Mesendoderm (in vitro differentiated cells): ENCODE data around the gene ANXA11.

ENCODE experiments used
- DNase-seq: peaks from one replicate; pipeline ENCODE4 v3.0.0; 2013
- H2AK5ac ChIP-seq: 2 replicates; pipeline ENCODE4 v1.6.1; 2013; ENCODE audit warnings: low read length, inconsistent platforms
- H2BK120ac ChIP-seq: 2 replicates; pipeline ENCODE4 v1.6.1; 2013; ENCODE audit warnings: low read depth, mild to moderate bottlenecking, low read length, moderate library complexity, mixed read lengths
- H2BK15ac ChIP-seq: replicated peaks from 2 replicates; pipeline ENCODE4 v1.6.1; 2013; ENCODE audit warnings: low read depth, mild to moderate bottlenecking, moderate library complexity
- H2BK5ac ChIP-seq: 2 replicates; pipeline ENCODE4 v1.6.1; 2013; ENCODE audit warnings: low read length, inconsistent platforms
- H3K18ac ChIP-seq: 2 replicates; pipeline ENCODE4 v1.6.1; 2013; ENCODE audit warnings: mild to moderate bottlenecking, low read length, mixed read lengths
- H3K23ac ChIP-seq: one replicate; pipeline ENCODE4 v1.6.1; 2013; ENCODE audit warnings: low read length
- H3K27ac ChIP-seq: 2 replicates; pipeline ENCODE4 v1.5.1; 2013; ENCODE audit warnings: low read depth, mild to moderate bottlenecking, inconsistent platforms, low read length, moderate library complexity
- H3K27me3 ChIP-seq: 2 replicates; pipeline ENCODE4 v1.6.1; 2013; ENCODE audit warnings: low read length, control low read depth, mild to moderate bottlenecking, inconsistent platforms; ENCODE audit not compliant: insufficient read depth, poor library complexity
- H3K36me3 ChIP-seq: 2 replicates; pipeline ENCODE4 v1.6.1; 2013; ENCODE audit warnings: low read length, inconsistent platforms; ENCODE audit not compliant: control insufficient read depth, insufficient read depth
- H3K4ac ChIP-seq: one replicate; pipeline ENCODE4 v1.6.1; 2013; ENCODE audit warnings: low read depth, mild to moderate bottlenecking, low read length, moderate library complexity
- H3K4me1 ChIP-seq: 2 replicates; pipeline ENCODE4 v1.6.1; 2013; ENCODE audit warnings: low read depth, low read length, inconsistent platforms; ENCODE audit not compliant: control insufficient read depth
- H3K4me2 ChIP-seq: 2 replicates; pipeline ENCODE4 v1.6.1; 2013; ENCODE audit warnings: low read length
- H3K4me3 ChIP-seq: 2 replicates; pipeline ENCODE4 v1.5.1; 2013; ENCODE audit warnings: mild to moderate bottlenecking, low read length
- H3K56ac ChIP-seq: one replicate; pipeline ENCODE4 v1.6.1; 2013; ENCODE audit warnings: low read length
- H3K79me1 ChIP-seq: 2 replicates; pipeline ENCODE4 v1.6.1; 2013; ENCODE audit warnings: low read length, inconsistent platforms
- H3K79me2 ChIP-seq: 2 replicates; pipeline ENCODE4 v1.6.1; 2013; ENCODE audit warnings: mild to moderate bottlenecking, low read length; ENCODE audit not compliant: control insufficient read depth, insufficient read depth
- H3K9ac ChIP-seq: 2 replicates; pipeline ENCODE4 v1.6.1; 2013; ENCODE audit warnings: low read length, inconsistent platforms
- H4K5ac ChIP-seq: one replicate; pipeline ENCODE4 v1.6.1; 2013; ENCODE audit warnings: low read length
- H4K8ac ChIP-seq: one replicate; pipeline ENCODE4 v1.6.1; 2013; ENCODE audit warnings: low read depth, mild to moderate bottlenecking, control low read depth, low read length, moderate library complexity
- WGBS: extraction: QIAGEN DNeasy Blood & Tissue Kit; methylation state at CpG from one replicate; pipeline ENCODE4 v1.1.7; 2013; ENCODE audit warnings: low lambda C conversion rate, missing lambda C conversion rate; ENCODE audit not compliant: insufficient coverage; ENCODE audit errors: extremely low coverage; 5-methylcytosine and 5-hydroxymethylcytosine counted together

Gene ANXA11

DNA sequence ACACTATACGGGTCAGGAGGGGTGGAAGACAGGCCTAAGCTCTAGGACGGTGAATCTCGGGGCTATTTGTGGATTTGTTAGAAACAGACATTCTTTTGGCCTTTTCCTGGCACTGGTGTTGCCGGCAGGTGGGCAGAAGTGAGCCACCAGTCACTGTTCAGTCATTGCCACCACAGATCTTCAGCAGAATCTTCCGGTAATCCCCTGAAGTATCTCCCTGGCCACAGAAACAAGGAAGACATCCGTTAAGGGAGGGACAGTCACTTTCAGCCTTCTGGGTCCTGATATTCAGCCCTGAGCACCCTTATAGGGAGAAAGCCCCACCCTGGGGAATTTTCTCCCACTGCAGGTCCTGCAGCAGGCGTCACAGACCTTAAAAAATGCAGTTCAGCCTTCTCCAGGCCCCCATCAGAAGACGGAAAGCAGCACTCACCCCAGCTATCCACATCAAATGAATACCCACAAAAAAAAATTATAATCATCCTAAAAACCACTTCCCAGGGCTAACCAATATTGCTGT, 49.6 kb downstream of the ANXA11 start:
- peaks cover 2% of the 10 kb centered on the region for H3K36me3 ChIP-seq
- H3K9ac ChIP-seq, result no peak overlapping the region
- H2BK5ac ChIP-seq, result no peak overlapping the region
- H3K27me3 ChIP-seq, result no peaks in the 10 kb centered on the region
- WGBS, result no CpG with 5 or more reads among the region's 8 CpGs
- H3K79me1 ChIP-seq, result no peaks in the 10 kb centered on the region
- H3K4me3 ChIP-seq, result no peak overlapping the region
- H2BK15ac ChIP-seq, result no peak overlapping the region
- no peak overlapping the region for H2AK5ac ChIP-seq
- H3K4me2 ChIP-seq, result no peak overlapping the region
- DNase-seq, result no peak
- H3K23ac ChIP-seq, result no peak overlapping the region
- H3K4ac ChIP-seq, result no peak overlapping the region
- no peak overlapping the region for H3K27ac ChIP-seq
- no peak overlapping the region for H3K18ac ChIP-seq
- H2BK120ac ChIP-seq, result no peak overlapping the region
- H3K79me2 ChIP-seq, result no peaks in the 10 kb centered on the region
- H3K56ac ChIP-seq, result no peak overlapping the region
- H3K4me1 ChIP-seq, result no peaks in the 10 kb centered on the region
- H4K8ac ChIP-seq, result no peak overlapping the region
- H4K5ac ChIP-seq, result no peak overlapping the region

DNA sequence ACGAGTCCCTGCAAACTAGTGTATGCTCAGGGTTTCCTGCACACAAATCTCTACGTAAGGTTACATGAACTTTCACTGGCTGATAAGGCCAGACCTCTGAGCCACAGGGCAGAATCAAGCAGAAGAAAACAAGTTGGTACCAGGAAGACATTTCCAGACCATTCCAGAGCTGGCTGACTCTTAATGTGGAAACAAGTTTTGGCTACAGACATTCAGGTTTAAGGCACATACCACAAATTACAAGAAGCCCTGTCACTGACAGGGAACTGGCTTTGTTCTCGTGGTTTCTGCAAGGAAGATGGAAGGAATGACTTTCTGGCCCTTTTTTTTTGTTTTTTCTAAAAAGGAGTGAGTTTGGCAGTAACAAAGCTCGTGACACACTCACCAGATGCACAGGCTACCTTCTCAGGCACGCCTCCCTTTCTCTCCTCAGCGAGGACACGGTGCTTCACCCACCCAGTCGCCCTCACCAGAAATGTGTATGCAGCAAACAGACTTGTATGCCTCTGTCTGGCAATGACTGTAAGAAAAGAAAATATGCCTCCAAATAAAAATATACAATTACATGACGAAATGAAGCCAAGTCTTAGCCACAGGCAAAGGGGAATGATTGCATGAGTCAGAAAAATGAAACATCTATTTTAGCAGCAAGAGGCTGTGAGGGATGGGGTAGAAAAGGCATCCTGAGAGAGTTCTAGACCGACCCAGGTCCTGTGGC, 50.2 kb downstream of the ANXA11 start:
- peaks cover 2% of the 10 kb centered on the region for H3K36me3 ChIP-seq
- no peak overlapping the region for H3K4ac ChIP-seq
- no peaks in the 10 kb centered on the region for H3K4me1 ChIP-seq
- H2BK5ac ChIP-seq, result no peak overlapping the region
- H4K8ac ChIP-seq, result no peak overlapping the region
- no peak overlapping the region for H3K56ac ChIP-seq
- H2BK120ac ChIP-seq, result no peak overlapping the region
- no peak overlapping the region for H3K27ac ChIP-seq
- no peak overlapping the region for H3K18ac ChIP-seq
- no peak overlapping the region for H3K23ac ChIP-seq
- H3K79me1 ChIP-seq, result no peaks in the 10 kb centered on the region
- no CpG with 5 or more reads among the region's 10 CpGs for WGBS
- H4K5ac ChIP-seq, result no peak overlapping the region
- no peak overlapping the region for H3K4me2 ChIP-seq
- no peak for DNase-seq
- H3K9ac ChIP-seq, result no peak overlapping the region
- H3K27me3 ChIP-seq, result no peaks in the 10 kb centered on the region
- H3K79me2 ChIP-seq, result no peaks in the 10 kb centered on the region
- H2AK5ac ChIP-seq, result no peak overlapping the region
- H2BK15ac ChIP-seq, result no peak overlapping the region
- H3K4me3 ChIP-seq, result no peak overlapping the region

DNA sequence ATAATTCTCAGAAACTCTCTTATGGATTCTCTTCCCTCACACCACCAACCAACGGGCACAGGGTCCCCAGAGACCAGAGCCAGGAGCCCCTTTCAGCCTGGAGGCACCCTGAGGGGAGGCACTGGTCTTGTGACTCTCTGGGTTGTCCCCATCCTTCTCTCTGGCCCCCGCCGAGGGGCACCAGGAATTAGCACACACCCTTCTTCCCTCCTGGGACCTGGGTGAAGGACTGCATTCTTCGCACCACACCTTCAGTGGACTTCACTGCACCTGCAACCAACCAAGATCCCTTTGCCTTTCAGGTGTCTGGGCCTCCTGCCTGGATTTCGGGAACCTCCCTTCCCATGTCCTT, 50.7 kb downstream of the ANXA11 start:
- no peak overlapping the region for H3K27ac ChIP-seq
- H3K9ac ChIP-seq, result no peak overlapping the region
- H4K5ac ChIP-seq, result no peak overlapping the region
- no peak overlapping the region for H3K4me3 ChIP-seq
- no peak overlapping the region for H2BK5ac ChIP-seq
- no peak overlapping the region for H2BK15ac ChIP-seq
- WGBS, result no CpG with 5 or more reads among the region's 5 CpGs
- no peaks in the 10 kb centered on the region for H3K79me2 ChIP-seq
- no peaks in the 10 kb centered on the region for H3K79me1 ChIP-seq
- H2BK120ac ChIP-seq, result no peak overlapping the region
- no peak overlapping the region for H3K18ac ChIP-seq
- no peak overlapping the region for H2AK5ac ChIP-seq
- H3K4ac ChIP-seq, result no peak overlapping the region
- H4K8ac ChIP-seq, result no peak overlapping the region
- peaks cover 2% of the 10 kb centered on the region for H3K36me3 ChIP-seq
- no peaks in the 10 kb centered on the region for H3K4me1 ChIP-seq
- H3K56ac ChIP-seq, result no peak overlapping the region
- H3K27me3 ChIP-seq, result no peaks in the 10 kb centered on the region
- no peak overlapping the region for H3K4me2 ChIP-seq
- DNase-seq, result no peak
- no peak overlapping the region for H3K23ac ChIP-seq

DNA sequence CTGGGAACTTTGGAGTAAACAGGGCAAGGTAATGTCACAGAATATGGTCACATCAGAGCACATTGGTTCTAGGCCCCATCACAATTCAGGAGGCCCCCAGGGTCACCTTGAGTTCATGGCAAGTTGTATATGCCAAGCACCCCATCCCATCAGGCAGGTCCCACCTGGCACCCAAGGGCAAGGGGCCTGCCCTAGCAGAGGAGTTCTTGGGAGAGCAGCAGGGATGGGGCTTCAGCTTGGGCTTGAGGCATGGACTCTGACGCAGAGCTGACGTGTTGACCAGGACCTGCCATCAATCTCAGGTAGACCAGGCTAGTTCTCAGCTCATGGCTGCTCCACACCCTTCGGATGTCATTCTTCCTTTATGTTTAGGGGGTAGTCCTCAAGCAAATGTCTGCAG, 51.9 kb downstream of the ANXA11 start:
- Histone ChIP-seq H2BK120ac (no peak overlapping the region), H3K27me3 (no peaks in the 10 kb centered on the region), H3K18ac (no peak overlapping the region), H3K79me1 (no peaks in the 10 kb centered on the region), H3K4me1 (no peaks in the 10 kb centered on the region), H4K8ac (no peak overlapping the region), H3K4ac (no peak overlapping the region), H2BK15ac (no peak overlapping the region), H3K9ac (no peak overlapping the region), H3K23ac (no peak overlapping the region), H2BK5ac (no peak overlapping the region), H3K4me3 (no peak overlapping the region), H3K79me2 (no peaks in the 10 kb centered on the region), H3K27ac (no peak overlapping the region), H3K56ac (no peak overlapping the region), H3K36me3 (peaks cover 2% of the 10 kb centered on the region), H2AK5ac (no peak overlapping the region), H4K5ac (no peak overlapping the region), H3K4me2 (no peak overlapping the region)
- DNase-seq, result no peak
- no CpG with 5 or more reads among the region's 3 CpGs for WGBS

DNA sequence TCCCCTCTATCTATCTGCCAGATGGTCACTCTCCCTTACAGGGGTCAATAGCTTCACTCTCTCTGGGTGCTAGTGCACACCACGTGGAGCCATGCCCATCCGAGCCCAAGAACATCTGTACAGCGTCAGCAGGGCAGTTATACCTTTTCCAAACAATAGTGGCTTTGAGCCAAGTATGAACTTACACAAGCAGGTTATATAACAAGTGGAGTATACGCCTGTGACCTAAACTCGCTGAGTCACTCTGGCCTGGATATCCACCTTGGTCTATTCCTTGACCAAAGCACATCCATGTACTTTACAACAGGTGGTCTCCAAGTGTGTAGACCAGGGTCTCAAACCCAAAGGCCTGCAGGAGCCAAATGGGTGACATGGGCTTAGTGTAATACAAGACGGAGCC, 52.5 kb downstream of the ANXA11 start:
- Histone ChIP-seq H3K27ac (no peak overlapping the region), H3K4me1 (no peaks in the 10 kb centered on the region), H3K18ac (no peak overlapping the region), H2BK5ac (no peak overlapping the region), H3K4me2 (no peak overlapping the region), H2BK120ac (no peak overlapping the region), H3K79me2 (no peaks in the 10 kb centered on the region), H4K5ac (no peak overlapping the region), H3K56ac (no peak overlapping the region), H3K36me3 (peaks cover 2% of the 10 kb centered on the region), H3K27me3 (no peaks in the 10 kb centered on the region), H3K4me3 (no peak overlapping the region), H3K23ac (no peak overlapping the region), H2AK5ac (no peak overlapping the region), H4K8ac (no peak overlapping the region), H3K4ac (no peak overlapping the region), H2BK15ac (no peak overlapping the region), H3K9ac (no peak overlapping the region), H3K79me1 (no peaks in the 10 kb centered on the region)
- DNase-seq, result no peak
- WGBS, result no CpG with 5 or more reads among the region's 6 CpGs

DNA sequence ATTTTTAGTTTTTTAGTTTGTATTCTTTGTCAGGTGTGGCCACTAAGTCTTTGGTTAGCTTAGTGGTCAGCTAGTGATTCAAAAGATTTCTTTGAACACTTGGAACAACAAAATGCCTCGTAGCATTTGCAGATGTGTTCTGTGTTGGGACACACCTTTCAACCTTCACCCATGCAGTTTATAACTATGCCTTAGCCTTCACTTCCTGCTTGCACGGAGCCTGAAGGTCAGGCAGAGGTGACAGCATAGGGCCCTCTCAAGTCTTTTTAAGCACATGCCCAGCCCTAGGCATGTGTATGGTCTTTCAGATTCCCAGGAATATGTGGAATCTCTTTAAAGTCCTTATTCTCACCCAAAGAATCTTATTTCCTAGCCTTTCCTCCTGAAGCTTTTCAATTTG, 55.2 kb downstream of the ANXA11 start:
- H3K79me1 ChIP-seq, result no peaks in the 10 kb centered on the region
- peaks cover 2% of the 10 kb centered on the region for H3K36me3 ChIP-seq
- H3K18ac ChIP-seq, result no peak overlapping the region
- no peak overlapping the region for H3K23ac ChIP-seq
- no peak overlapping the region for H3K4me2 ChIP-seq
- H3K56ac ChIP-seq, result no peak overlapping the region
- no peak overlapping the region for H3K4me3 ChIP-seq
- H2BK15ac ChIP-seq, result no peak overlapping the region
- H4K5ac ChIP-seq, result no peak overlapping the region
- no peak overlapping the region for H2BK120ac ChIP-seq
- H4K8ac ChIP-seq, result no peak overlapping the region
- no peak overlapping the region for H3K4ac ChIP-seq
- H3K4me1 ChIP-seq, result no peaks in the 10 kb centered on the region
- no peak overlapping the region for H3K27ac ChIP-seq
- H3K9ac ChIP-seq, result no peak overlapping the region
- no peaks in the 10 kb centered on the region for H3K27me3 ChIP-seq
- no CpG with 5 or more reads among the region's 2 CpGs for WGBS
- no peaks in the 10 kb centered on the region for H3K79me2 ChIP-seq
- no peak for DNase-seq
- no peak overlapping the region for H2AK5ac ChIP-seq
- H2BK5ac ChIP-seq, result no peak overlapping the region
